Measurements from ENCODE around the gene SELENOM. TPM values are rescaled to one million over a fixed set of nuclear protein-coding genes. Genes with fewer than 3 reads are reported as not detected.

SELENOM gene
- total RNA-seq, 1 donor from 2014 or later = 77.7 TPM

DNA sequence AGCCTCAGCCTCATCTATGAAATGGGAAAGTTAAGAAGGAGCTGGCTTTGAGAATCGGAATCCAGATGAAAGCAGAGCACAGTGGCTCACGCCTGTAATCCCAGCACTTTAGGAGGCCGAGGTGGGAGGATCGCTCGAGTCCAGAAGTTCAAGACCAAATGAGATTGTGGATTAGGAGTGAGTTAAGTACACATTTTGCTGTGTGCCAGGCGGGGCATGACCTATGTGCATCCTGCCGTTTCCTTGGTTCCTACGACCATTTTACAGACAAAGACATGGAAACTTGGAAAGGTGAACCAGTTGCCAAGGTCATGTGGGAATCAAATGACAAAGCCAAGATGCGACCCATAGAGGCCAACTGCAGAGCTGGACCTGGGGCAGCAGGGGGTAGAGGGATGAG, 28.8 kb upstream of the SELENOM start:
- intact Hi-C loops (cut with DNase I) = no loop called here
- DNase-seq (ENCODE audit: low spot score) = no peak

DNA sequence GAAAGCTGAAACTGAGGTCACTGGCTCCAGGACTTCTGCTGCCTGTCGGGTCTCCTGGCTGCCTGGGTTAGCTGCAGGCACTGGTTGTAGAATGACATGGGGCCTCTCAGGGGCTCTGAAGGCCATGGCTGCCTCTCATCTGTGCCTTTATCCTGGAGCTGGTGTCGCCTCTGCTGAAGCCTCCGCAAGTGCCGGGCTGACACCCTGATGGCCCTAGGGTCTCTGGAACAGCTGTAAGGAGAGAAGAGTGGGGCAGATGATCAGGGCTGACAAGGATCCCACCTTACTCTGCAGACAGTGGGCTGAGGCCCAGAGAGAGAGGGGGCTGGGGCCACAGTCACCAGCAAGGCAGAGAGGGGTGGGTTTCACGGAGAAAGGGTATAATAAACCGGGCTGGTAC, 28.3 kb upstream of the SELENOM start:
- intact Hi-C loops (cut with DNase I) = no loop called here
- DNase-seq (ENCODE audit: low spot score) = no peak

DNA sequence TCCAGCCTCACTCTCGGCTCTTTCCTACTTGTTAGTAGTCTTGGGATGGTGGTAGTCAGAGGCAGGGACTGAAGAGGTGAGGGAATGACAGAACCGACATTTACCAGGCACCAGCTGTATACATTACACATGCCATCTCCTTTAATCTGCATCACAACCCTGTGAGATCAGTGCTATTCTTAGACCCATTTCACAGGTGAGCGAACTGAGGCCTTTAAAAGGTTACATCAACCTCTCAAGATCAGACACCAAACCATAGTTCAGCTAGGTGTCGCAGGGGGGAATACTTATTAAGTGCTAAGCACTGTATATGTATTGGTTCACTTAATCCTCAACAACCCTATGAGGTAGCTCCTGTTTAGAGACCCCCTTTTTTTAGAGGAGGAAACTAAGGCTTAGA, 27.3 kb upstream of the SELENOM start:
- intact Hi-C loops (cut with DNase I) = no loop called here
- DNase-seq (ENCODE audit: low spot score) = no peak

DNA sequence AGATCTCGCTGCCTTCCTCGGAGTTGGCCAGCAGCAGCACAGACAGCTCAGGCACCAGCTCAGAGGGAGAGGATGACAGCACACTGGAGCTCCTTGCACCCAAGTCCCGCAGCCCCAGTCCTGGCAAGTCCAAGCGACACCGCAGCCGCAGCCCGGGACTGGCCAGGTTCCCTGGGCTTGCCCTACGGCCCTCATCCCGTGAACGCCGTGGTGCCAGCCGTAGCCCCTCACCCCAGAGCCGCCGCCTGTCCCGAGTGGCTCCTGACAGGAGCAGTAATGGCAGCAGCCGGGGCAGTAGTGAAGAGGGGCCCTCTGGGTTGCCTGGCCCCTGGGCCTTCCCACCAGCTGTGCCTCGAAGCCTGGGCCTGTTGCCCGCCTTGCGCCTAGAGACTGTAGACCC, 26.5 kb upstream of the SELENOM start:
- DNase-seq (ENCODE audit: low spot score) = no peak
- intact Hi-C loops (cut with DNase I) = no loop called here

DNA sequence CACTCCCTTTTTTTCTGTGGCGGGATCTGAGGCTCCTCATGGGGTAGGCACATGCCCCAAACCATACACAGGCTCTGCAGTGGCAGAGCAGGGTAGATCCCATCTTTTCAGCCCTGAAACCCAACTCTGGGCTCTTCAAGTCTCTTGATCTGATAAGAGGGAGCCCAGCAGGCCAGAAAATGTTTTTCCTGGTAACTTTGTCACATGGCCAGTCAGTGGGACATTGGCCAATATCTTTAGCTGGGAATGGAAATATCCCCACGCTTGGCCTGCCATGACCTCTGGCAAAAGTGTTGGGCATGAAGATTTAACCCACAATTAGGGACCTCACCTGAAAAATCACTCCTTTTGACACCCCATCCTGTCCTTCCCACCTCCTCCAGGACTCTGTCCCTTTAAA, 23.5 kb upstream of the SELENOM start:
- DNase-seq (ENCODE audit: low spot score) = no peak
- intact Hi-C loops (cut with DNase I) = no loop called here

DNA sequence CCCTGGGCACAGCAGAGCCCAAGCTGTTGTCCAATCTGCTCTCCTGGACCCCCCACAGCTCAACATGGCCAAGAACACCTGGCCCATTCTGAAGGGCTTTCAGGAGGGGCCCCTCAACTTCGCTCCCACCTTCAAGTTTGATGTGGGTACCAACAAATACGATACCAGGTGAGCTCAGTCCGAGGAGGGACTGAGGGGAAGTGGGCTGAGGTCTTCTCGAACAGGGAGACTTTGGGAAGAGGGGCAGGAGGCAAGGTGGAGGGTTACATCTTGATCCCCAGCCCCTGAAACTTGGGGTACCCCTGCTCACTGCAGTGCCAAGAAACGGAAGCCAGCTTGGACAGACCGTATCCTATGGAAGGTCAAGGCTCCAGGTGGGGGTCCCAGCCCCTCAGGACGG, 20.8 kb upstream of the SELENOM start:
- DNase-seq (ENCODE audit: low spot score) = no peak
- intact Hi-C loops (cut with DNase I) = no loop called here

DNA sequence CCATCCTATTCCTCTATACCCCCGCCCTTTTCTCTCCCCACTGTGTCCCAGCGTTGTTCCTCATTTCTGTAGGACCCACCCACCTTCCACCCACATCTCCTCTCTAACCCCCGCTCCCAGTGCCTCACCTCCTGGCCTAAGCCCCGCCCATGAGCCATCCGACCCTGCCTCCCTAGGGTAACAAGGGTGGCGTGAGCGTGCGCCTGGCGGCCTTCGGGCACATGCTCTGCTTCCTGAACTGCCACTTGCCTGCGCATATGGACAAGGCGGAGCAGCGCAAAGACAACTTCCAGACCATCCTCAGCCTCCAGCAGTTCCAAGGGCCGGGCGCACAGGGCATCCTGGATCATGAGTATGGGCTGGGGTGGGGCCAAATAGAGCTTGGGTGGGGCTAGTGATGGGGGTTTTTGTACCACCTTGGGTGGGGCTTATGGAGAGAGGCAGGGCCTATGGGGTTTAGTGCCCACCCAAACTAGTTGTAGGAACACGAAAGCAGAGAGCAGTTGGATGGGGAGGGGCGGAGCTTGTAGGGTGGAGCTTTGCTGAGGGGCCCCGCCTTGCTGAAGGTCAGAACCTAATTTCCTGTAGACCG, 19.9 kb upstream of the SELENOM start:
- DNase-seq (ENCODE audit: low spot score) = no peak
- intact Hi-C loops (cut with DNase I) = no loop called here

DNA sequence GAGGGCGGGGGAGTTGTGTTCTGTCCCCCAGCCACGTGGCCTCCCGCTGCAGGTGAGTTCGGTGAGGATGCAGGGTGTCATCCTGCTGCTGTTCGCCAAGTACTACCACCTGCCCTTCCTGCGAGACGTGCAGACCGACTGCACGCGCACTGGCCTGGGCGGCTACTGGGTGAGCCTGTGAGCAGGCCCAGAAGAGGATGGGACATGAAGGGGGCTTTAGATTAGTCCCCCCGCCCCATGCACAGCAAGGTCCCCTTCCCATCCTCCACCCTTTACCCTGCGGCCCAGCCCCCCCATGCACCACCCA, 19.5 kb upstream of the SELENOM start:
- no peak for DNase-seq (ENCODE audit: low spot score)
- intact Hi-C loops (cut with DNase I) = no loop called here

DNA sequence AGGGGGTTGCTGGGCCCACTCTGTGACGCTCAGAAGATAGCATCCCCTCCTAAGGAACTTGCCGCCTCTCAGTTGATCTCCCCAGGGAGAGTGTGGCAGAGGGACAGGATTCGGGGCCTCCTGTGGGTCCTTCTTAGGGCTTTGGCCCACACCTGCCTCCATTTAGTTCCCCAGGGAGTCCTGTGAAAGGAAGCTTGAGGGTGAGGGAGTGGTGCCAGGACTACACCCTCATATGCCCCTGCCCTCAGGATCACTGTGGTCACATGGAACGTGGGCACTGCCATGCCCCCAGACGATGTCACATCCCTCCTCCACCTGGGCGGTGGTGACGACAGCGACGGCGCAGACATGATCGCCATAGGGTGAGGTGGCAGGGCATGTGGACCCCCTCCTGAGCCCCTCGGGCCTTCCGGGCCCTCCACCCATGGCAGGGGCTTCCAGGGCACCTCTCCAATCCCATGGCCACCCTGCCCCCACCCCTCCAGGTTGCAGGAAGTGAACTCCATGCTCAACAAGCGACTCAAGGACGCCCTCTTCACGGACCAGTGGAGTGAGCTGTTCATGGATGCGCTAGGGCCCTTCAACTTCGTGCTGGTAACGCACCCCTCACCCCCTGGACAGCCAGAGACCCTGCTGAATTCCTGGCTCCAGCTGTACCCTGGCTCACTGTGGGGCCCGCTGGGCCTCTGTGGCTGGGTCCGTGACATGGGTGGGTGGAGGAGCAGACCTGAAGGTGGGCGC, 18.9 kb upstream of the SELENOM start:
- no peak for DNase-seq (ENCODE audit: low spot score)
- intact Hi-C loops (cut with DNase I) = no loop called here

DNA sequence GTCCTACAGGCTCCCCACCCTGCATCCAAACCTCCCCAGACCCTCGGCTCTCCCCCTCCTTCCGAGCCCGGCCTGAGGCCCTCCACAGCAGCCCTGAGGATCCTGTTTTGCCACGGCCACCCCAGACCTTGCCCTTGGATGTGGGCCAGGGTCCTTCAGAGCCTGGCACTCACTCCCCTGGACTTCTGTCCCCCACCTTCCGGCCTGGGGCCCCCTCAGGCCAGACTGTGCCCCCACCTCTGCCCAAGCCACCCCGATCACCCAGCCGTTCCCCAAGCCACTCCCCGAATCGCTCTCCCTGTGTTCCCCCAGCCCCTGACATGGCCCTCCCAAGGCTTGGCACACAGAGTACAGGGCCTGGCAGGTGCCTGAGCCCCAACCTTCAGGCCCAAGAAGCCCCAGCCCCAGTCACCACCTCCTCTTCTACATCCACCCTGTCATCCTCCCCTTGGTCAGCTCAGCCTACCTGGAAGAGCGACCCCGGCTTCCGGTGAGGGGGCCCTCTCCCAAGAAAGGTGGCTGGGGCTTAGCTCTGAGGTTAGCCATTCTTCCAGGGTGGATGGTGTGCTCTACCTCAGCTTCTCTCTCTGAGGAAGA, 18.3 kb upstream of the SELENOM start:
- no peak for DNase-seq (ENCODE audit: low spot score)
- intact Hi-C loops (cut with DNase I) = no loop called here

DNA sequence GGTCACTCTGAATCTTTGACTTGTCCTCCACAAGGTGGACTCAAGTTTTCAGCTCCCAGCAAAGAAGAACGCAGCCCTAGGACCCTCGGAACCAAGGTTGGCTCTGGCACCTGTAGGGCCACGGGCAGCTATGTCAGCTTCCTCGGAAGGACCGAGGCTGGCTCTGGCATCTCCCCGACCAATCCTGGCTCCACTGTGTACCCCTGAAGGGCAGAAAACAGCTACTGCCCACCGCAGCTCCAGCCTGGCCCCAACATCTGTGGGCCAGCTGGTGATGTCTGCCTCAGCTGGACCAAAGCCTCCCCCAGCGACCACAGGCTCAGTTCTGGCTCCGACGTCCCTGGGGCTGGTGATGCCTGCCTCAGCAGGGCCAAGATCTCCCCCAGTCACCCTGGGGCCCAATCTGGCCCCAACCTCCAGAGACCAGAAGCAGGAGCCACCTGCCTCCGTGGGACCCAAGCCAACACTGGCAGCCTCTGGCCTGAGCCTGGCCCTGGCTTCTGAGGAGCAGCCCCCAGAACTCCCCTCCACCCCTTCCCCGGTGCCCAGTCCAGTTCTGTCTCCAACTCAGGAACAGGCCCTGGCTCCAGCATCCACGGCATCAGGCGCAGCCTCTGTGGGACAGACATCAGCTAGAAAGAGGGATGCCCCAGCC, 17.6 kb upstream of the SELENOM start:
- no peak for DNase-seq (ENCODE audit: low spot score)
- intact Hi-C loops (cut with DNase I) = no loop called here

DNA sequence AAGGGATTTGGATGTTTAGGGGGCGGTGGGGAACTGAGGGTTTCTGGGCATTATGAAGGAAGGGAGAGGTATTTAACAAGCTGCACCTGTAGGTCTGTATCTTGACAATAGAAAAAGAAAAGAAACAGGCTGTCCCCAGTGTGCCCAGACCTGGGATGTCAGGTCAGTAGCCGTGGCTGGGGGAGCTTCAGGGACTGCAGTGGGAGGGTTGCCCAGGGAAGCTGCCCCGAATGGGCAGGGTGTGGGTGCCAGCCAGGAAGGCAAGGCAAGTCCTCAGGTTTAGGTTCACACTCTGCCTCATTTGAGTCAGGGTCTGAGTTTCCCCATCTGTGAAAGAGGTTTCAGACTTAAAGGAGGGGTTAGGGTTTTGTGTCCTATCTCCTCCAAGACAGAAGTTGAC, 16.9 kb upstream of the SELENOM start:
- no peak for DNase-seq (ENCODE audit: low spot score)
- intact Hi-C loops (cut with DNase I) = no loop called here

DNA sequence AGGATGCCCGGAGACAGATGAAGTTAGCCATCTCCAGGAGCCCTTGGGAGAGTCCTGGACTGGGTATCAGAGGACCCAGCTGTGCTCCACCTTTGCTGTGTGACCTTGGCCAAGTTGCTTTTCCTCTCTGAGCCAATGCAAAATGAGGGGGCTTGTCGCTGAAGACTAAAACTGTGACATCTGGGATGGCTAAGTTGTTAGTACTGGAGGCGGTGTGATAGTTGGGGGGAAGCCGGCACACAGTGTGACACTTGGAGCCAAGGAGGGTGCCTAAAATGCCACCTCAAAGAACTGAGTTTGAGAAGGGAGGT, 15.9 kb upstream of the SELENOM start:
- DNase-seq (ENCODE audit: low spot score) = no peak
- intact Hi-C loops (cut with DNase I) = no loop called here

DNA sequence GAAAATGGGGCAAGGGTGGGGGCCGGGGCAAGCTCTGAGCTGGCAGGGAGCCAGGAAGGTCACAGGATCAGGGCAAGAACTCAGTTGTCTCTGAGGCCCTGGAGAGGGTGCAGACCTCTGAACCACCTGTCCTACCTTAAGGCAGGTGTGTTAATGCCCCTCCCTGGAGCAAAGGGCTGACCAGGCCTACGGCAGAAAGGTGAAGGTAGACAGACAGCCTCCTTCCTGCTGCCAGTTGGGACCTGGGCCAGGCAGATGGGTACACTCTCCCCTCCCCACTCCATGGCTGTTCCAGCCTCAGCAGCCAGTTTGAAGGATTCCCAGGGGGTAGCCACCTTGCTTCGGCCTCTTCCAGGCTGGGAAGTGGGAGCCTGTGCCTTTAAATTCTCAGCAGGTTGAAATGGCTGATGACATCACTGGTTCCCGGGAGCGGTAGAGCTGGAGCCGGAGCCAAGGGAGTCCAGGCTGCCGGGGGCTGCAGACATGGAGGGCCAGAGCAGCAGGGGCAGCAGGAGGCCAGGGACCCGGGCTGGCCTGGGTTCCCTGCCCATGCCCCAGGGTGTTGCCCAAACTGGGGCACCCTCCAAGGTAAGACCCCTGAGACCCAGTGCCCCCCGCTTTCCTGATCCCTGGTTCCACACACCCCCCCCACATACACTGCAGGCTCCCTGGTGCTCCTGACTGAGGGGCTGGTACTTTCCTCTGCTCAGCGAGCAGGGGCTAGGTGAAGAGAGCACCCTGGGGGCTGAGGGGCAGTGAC, 15.3 kb upstream of the SELENOM start, which contains the start of gene INPP5J:
TSS of gene INPP5J (plus strand) at position 435 of the 760 bp plus-strand sequence. CDS start at position 484, 49 bp downstream.
- intact Hi-C loops (cut with DNase I) = no loop called here
- no peak for DNase-seq (ENCODE audit: low spot score)

DNA sequence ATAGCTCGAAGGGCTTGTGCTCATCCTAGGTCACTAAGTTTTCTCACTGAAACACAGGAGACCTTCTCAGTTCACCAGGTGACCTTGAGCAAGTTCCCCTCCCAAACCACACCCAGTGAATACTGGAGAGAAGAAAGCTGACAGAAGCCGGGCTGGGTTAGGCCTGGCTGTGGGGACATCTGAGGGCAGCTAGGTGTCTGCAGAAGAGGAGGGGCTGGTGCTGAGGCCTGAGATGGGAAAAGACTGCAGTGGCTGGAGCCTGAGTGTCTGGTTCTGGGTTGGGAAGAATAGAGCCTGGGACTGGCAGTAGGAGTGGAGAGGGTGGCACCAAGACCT, 14.8 kb upstream of the SELENOM start:
- DNase-seq (ENCODE audit: low spot score) = no peak
- intact Hi-C loops (cut with DNase I) = no loop called here

DNA sequence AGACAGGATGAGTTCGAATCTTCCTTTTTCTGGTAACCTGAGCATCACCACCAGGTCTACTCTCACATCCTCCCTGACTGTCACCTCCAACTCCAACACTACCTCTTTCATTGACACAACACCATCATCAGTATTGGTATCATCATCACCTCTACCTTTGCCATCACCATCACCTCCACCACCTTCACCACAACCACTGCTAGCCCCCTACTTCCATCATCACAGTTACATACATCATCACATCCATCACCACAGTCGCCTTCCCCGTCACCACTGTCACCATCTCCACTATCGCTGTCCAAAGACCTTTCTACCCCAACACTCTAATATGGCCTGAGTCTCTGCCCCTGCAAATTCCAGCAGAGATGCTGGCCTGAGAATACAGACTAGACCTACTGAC, 14.0 kb upstream of the SELENOM start:
- DNase-seq (ENCODE audit: low spot score) = no peak
- intact Hi-C loops (cut with DNase I) = no loop called here

DNA sequence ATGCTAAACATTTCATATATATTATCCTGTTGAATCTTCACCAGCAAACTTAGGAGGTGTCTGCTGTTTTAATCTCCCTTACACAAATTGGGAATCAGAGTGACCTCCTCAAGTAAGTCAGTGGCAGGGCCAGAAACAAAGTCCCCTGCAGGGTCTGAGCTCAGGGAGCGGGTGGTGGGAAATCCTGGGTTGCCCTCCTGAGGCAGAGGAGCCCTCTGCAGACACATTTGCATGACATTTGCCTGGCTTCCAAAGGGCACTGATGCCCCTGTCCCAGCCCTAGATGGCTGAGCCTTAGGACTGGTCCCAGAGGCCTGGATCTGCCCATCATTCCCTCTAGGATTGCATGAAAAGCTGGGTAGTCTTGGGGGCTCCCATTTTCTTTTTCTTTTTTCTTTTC, 13.3 kb upstream of the SELENOM start:
- intact Hi-C loops (cut with DNase I) = no loop called here
- no peak for DNase-seq (ENCODE audit: low spot score)

DNA sequence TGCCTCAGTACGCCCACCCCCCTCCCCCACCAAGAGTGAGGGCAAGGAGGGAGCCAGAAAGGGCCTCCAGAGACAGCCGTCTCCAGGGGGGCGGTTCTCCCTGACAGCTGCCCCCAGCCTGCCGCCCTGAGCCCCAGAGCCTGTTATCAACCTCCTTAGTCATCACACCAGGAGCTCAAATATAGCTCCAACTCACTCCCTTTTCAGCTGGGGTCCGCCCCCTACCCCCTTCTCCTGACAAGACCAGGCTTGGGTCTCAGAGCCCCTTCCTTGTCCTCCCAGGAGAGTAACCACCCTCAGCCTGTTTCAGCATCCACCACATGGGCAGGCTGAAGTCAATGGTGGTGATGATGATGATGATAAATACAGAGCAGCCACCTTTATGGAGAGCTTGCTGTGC, 12.9 kb upstream of the SELENOM start:
- intact Hi-C loops (cut with DNase I) = no loop called here
- DNase-seq (ENCODE audit: low spot score) = no peak

DNA sequence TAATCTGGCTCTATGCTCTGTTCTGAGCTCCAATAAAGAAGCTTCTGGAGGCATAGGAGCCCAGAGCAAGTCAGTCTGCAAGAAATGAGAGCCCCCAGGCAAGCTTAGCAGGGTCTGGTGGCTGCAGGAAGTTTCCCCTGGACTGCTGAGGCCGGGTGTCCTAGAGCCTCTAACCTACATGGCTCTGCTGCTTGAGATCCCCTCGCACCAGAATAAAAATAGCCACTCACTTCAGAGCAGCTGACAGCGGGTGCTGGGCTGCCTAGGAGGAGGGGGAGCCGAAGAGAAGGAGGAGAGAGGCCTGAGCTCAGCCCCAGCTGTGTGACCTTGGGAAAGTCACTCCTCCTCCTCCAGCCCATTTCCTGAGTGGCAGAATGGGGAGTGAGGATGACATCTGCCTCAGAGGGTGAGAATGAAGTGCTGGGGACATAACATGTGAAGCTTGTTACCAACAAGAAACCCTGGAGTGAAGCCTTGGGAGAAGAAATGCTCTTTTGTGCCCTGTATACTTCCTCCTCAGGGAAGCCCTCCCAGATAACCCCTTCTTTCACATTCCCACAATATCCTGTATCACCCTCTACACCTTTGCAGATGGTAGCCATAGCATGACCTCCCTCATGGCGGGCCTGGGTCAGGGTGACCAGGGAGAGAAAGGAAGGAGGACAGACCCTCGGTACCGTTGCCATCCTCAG, 11.8 kb upstream of the SELENOM start:
- DNase-seq (ENCODE audit: low spot score) = peak; percentile 82
- intact Hi-C loops (cut with DNase I) = no loop called here

Data from cardiac septum (tissue), 1 donor.